Stimulated activated CD4-positive, alpha-beta T cell treated with anti-CD3 and anti-CD28 coated beads, TNF-alpha, amount 100 ng/mL, for 24 hours (primary cell): Measurements from ENCODE around the gene ZSCAN18.
A peak's percentile ranks its signal among the peaks of the same experiment; 100 is the strongest.
"Not testable (repeated sequence)": the region's sequence is repeated elsewhere in the genome, so short reads cannot be mapped to it uniquely, and the experiment has no call there.

Experiments
- DNase-seq, 3 experiments: peaks; one replicate each; pipeline ENCODE4 v3.0.0-alpha.2; 2020; ENCODE audit warnings: low read depth in 3 of 3

Gene ZSCAN18, protein sequence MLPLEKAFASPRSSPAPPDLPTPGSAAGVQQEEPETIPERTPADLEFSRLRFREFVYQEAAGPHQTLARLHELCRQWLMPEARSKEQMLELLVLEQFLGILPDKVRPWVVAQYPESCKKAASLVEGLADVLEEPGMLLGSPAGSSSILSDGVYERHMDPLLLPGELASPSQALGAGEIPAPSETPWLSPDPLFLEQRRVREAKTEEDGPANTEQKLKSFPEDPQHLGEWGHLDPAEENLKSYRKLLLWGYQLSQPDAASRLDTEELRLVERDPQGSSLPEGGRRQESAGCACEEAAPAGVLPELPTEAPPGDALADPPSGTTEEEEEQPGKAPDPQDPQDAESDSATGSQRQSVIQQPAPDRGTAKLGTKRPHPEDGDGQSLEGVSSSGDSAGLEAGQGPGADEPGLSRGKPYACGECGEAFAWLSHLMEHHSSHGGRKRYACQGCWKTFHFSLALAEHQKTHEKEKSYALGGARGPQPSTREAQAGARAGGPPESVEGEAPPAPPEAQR

DNA sequence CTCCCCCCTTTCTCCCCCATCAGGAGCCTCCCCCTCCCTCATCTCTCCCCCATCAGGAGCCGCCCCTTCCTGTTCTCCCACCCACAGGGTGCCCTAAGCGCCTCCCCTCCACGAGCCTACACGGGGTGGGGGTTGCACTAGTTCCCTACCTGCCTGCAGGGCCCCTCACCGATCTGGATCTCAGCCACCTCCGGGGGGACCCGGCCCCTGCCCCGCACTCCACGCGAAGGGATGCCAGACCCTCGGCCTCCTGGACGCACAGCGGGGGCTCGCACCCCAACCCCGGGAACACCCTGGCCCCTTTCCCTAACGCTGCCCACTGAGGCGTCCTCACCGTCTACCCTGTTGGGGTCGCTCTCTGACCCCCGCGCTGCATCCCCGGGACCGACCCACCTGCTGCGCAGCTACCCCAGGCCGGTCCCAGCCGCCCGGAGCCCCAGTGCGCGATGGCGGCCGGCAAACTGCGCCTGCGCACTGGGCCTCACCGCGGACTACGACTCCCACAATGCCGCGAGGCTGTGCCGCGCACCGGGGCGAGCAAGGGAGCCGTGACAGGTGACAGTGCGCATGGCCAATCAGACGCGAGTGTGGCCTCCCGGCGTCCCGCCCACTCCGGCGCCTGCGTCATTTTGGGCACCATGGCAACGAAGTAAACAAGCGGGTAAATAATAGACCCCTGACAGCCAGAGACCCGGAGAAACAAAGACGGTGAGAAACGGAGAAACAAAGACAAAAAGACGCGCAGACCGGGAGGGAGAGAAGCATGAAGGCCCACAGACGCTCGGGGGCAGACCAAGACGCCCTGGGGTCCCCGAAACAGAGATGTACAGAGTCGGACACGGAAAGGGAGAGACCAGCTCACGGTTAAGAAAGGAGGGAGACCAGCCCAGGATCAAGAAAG lies at the start of gene ZSCAN18:
ZSCAN18 (minus strand) TSS at position 451 of the 901 bp plus-strand sequence. CDS start 7,964 bp downstream, outside the sequence.
- peak; percentile 91 to 92 (median 91) for DNase-seq

DNA sequence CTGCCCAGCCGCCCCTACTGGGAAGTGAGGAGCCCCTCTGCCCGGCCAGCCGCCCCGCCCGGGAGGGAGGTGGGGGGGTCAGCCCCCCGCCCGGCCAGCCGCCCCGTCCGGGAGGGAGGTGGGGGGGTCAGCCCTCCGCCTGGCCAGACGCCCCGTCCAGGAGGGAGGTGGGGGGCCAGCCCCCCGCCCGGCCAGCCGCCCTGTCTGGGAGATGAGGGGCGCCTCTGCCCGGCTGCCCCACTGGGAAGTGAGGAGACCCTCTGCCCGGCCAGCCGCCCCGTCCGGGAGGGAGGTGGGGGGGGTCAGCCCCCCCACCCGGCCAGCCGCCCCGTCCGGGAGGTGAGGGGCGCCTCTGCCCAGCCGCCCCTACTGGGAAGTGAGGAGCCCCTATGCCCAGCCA lies 49.4 kb upstream of the ZSCAN18 start:
- DNase-seq, result not testable (repeated sequence)

- no peak for DNase-seq
Observed at GRCh38 chr19:58145849-58146248, 47.8 kb upstream of the ZSCAN18 start.

- no peak for DNase-seq
Observed at GRCh38 chr19:58134244-58134643, 36.2 kb upstream of the ZSCAN18 start.

DNA sequence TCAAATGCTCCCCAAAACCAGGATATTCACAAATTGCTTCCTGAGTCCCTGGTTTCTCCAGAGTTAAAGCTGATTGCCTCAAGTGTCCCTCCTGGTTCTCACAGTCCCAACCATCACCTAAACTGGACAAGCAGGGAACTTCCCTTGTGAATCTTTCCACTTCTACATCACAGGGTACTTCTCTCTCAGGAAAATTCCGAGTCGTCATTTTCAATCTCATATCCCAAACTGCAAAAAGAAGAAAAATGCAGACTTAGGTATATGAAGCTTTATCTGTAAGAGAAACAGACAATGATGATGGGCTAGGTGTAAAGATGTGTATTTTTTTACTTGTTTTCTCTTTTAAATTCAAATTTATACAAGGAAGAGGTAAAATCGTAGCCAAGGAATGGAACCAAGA lies 31.3 kb upstream of the ZSCAN18 start:
- no peak for DNase-seq

DNA sequence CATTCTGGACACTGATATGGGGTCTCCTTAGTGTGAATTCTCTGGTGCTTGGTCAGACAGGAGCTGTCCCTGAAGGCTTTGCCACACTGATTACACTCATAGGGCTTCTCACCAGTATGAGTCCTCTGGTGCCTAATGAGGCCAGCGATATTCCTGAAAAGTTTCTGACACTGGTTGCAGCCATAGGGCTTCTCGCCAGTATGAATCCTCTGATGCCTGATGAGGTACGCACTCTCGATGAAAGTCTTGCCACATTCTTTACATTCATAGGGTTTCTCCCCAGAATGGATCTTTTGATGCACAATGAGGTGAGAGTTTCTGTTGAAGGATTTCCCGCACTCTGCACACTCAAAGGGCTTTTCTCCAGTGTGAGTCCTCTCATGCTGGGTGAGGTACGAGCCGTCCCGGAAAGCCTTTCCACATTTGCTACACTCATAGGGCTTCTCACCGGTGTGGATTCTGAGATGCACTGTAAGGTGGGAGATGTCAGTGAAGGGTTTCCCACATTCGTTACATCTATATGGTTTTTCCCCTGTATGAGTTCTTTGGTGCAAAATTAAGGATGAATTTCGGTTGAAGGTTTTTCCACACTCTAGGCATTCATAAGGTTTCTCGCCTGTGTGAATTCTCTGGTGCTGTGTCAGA lies 30.1 kb upstream of the ZSCAN18 start:
- DNase-seq, result no peak

GRCh38 chr19:58123354-58123753 lies 25.3 kb upstream of the ZSCAN18 start:
- DNase-seq, result no peak

GRCh38 chr19:58118979-58119733 lies 21.1 kb upstream of the ZSCAN18 start:
- DNase-seq, result no peak

GRCh38 chr19:58117841-58118575 lies 20.0 kb upstream of the ZSCAN18 start:
- no peak for DNase-seq

DNA sequence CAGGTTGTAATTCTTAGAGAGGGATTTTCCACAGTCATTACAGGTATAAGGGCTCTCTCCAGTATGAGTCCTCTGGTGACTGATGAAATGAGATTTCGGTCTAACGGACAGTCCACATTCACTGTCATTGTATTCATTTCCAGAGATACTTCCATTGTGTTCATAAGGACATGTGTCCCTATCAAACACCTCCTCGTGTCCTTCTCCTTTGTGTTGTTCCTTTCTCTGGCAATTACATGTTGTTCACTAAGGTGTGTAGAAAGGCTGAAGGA lies 10.5 kb upstream of the ZSCAN18 start:
- DNase-seq, result no peak

DNA sequence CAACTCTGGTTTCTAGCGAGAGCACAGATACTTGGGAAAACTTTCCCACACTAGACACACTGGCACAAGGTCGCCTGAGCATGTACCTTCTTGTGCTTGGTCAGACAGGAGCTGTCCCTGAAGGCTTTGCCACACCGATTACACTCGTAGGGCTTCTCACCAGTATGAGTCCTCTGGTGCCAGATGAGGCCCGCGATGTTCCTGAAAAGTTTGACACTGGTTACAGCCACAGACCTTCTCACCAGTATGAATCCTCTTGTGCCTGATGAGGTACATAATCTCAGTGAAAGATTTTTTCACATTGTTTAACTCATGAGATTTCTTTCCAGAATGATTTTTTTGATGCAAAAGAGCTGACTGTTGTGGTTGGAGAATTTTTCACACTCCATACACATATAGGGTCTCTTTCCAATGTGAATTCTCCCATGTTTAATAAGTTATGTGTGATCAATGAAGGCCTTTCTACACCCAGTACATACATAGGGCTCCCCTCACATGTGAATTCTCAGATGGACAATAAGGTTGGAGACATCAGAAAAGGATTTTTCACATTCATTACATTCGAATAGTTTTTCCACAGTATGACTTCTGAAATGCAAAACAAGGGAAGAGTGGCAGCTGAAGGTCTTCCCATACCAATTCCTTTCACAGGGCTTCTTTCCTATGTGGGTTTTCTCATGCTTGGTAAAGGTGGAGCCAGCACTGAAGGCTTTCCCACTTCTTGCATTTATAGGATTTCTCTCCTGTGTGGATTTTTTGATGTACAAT lies 9.9 kb upstream of the ZSCAN18 start:
- no peak for DNase-seq

DNA sequence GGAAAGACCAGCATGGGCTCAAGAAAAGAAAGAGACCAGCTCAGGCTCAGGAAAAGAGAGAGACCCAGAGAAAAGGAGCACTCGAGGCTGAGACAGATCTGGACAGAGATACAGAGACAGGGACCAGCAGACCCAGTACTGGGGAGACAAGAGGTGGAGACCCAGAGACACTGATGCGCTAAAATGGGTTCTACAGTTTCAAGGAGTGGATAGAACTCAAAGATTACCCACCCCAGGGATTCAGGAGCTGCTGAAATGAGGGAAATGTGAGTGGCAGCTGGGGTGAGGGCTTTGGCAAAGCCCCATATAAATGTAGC lies 609 bp upstream of the ZSCAN18 start:
- no peak for DNase-seq

GRCh38 chr19:58097349-58097748 lies 682 bp downstream of the ZSCAN18 start:
- DNase-seq, result no peak

GRCh38 chr19:58096884-58097283 lies 1.1 kb downstream of the ZSCAN18 start:
- no peak for DNase-seq

DNA sequence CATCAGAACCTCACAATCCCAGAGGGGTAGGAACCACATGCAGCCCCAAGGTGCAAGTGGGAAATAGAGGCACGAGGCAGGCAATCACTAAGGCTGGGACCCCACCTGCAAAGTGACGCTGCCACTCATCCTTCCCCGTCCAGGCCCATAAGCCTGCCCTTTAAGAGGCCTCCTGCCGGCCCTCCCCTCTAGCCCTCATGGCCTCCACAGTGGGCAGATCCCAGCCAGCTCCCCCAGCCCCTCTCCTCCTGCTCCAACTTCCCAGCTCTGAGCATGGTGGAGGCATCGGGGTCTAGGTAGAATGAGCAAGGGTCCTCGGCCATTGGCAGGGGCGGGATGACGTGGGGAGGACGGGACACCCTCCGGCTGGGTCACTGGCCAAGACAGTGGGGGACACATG lies 2.7 kb downstream of the ZSCAN18 start:
- DNase-seq, result no peak

DNA sequence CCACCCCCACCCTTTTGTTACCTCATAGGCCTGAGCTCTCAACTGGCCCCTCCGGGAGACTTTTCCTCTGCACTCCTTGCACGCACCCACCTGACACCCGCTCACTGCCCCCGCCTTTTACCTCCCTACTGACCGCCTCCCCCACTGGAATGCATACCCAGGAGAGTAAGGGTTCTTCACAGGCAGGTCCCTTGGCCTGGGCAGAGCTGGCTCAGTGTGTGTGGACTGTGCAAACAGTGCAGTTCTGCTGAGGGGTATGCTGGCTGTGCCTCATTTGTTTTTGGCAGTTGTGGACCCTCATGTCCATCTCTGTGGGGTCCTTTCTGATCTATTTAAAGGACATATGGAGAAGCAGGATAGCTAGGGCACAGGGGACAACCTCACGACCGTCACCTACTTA lies 5.0 kb downstream of the ZSCAN18 start:
- DNase-seq, result no peak

DNA sequence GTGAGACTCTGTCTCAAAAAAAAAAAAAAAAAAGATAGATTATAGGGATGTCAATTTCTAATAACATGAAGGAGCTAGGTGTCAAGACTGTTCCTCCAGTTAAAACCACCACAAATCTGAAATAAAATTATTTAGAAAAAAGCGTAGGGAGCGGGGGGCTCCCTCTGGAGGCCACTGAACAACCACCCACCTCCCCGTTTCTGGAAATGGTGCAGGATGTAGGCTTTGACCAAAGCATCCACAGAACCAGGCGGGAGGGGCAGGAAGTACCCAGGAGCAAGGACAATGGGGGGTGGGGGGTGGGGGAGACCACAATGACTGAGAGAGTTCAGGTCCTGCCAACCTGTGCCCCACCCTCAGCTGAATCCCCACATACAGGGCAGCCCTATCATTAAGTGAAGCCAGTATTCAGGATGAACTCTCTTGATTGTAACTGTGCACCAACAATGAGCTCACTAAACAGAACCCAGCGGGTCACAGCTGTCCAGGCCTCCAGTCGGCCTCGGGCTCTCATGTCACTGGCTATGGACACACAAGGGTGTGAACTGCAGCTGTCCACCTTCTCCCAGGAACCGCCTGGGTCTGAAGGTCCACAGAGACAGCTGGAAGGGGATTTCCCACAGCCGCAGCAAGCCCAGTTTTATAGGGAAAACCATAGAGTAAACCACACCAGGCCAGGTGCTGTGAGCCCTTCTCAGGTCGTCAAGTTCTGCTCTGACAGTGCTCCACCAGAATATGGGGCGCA lies 6.6 kb downstream of the ZSCAN18 start:
- DNase-seq, result no peak

- no peak for DNase-seq
Observed at GRCh38 chr19:58089846-58090245, 8.2 kb downstream of the ZSCAN18 start.

GRCh38 chr19:58088521-58089052 lies 9.4 kb downstream of the ZSCAN18 start:
- no peak for DNase-seq
